Central memory CD4-positive, alpha-beta T cell (primary cell): ENCODE data around the gene UQCRHL.
A peak's percentile ranks its signal among the peaks of the same experiment; 100 is the strongest.
"Not testable (repeated sequence)": the region's sequence is repeated elsewhere in the genome, so short reads cannot be mapped to it uniquely, and the experiment has no call there.

Source experiments
- DNase-seq: peaks from one replicate; pipeline ENCODE4 v3.0.0; 2022

Gene UQCRHL

GRCh38 chr1:15835205-15835740 lies 27.8 kb upstream of the UQCRHL start:
- DNase-seq = no peak

DNA sequence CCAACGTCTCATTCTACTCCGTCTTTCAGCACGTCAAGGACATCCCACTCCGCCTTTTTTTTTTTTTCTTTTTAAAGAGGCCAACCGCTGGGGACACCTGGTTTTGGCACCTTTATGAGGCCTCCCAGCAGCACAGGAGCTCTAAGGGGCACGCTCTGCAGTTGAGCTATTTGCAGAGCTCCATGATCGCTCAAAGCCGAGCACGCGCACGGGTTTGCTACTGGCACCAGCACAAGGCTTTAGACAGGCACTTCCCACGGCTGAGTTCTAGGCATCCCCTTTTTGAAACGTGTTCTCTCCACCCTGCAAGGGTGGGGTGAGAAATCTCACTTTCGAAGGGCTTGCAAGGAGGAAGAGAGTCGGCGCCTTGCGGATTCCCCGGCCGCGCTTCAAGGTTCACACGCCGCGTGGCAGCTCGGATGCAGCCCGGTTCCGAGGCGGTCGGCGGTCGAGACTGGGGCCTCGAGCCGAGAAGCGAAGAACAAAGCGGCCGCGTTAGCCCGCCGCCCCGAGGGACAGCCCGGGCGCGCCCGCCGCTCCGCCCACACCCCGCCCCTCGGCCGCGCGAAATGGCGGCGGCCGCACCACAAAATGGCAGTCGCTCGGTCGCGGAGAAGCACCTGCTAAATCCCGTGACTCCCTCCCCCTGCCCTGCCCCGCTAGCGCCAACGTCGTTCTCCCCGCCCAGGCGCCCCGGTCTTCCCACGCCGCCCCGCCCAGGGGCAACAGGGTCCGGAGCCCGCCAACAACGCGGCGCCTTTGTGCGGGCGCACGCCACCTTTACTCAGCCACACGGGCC lies 27.2 kb upstream of the UQCRHL start:
- DNase-seq = peak; percentile 86

- no peak for DNase-seq
Measured at GRCh38 chr1:15833842-15834405, 26.5 kb upstream of the UQCRHL start.

- DNase-seq = peak; percentile 60
Measured at GRCh38 chr1:15833069-15833679, 25.7 kb upstream of the UQCRHL start.

DNA sequence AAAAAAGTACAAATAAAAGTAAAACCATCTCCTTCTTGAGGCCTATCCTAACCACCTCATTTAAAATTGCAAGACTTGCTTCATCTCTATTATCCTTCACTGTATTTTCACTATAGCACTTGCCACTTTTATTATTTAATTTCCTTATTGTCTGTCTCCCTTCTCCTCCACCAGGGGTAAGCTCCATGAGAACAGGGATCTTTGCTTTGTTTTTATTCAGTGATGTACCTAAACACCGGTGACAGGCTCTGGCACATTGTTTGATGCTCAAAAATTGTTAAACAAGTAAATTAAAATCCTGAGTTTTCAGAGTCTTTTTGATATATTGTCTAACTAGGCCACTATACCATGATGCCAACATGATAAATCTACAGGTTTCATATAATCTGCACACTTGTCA lies 22.8 kb upstream of the UQCRHL start:
- no peak for DNase-seq

GRCh38 chr1:15828931-15829330 lies 21.5 kb upstream of the UQCRHL start:
- not testable (repeated sequence) for DNase-seq

- not testable (repeated sequence) for DNase-seq
Measured at GRCh38 chr1:15827567-15827966, 20.1 kb upstream of the UQCRHL start.

DNA sequence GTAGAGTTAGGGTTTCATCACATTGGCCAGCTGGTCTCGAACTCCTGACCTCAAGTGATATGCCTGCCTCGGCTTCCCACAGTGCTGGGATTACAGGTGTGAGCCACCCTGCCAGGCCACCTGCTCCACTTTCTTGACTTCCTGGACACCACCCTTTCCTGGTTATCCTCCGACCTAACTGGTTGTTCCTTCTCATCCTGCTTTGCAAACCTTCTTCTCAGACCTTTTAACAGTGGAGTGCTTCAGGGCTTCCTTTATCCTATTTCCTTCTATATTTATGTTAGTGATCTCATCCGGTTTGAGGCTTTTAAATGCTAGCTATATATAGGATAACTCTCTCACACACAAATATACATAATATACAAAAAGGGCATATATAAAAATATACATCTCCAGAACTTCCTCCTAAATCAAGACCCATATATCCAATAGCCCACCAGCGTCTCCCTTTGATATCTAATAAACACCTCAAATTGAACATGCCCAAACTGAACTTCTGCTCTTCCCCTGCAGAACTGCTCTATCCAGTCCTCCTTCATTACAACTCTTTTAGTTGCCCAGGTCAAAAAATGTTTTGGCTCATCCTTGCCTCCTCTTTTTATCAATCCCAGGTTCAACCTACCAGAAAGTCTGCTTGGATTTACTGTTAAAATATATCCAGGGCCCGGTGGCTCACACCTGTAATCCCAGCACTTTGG lies 19.5 kb upstream of the UQCRHL start:
- DNase-seq = no peak

DNA sequence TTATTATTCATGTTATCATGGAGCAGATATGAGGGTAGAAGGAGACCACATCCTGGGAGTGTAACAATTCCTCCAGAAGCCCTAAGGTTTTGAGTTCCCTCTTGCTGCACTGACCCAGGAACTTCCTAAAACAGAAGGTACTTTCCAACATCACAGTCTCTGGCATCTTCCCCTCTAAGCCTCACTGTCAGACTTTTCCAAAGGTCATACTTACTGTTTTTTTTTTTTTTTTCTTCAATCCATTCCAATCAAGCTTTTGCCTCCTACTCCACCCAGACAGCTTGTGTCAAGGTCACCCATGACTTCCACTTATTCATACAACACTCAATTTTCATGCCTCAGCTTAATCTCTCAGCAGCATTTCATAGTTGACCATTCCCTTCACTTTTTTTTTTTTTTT lies 18.4 kb upstream of the UQCRHL start:
- DNase-seq = no peak

- DNase-seq = no peak
Measured at GRCh38 chr1:15820478-15820877, 13.0 kb upstream of the UQCRHL start.

GRCh38 chr1:15816674-15817073 lies 9.2 kb upstream of the UQCRHL start:
- DNase-seq = no peak

GRCh38 chr1:15810073-15810472 lies 2.6 kb upstream of the UQCRHL start:
- DNase-seq = no peak

DNA sequence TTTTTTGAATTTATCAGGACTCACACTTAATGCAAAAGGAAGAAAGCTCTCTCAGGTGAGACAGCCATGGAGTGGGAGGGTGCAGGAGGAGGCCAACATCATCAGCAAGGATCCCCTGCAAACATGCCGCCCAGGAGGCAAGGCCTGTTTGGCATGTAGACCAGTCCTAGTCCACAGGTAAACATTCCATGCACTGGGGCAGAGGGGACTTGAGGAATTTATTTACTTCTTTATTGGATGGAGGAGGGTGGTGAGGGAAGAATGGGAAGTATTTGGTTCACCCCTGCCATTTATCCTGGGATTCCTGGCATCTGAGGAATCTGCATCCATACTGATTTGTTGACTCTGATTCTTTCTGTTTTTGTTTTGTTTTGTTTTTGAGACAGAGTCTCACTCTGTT lies 1.5 kb upstream of the UQCRHL start:
- DNase-seq = no peak

GRCh38 chr1:15807121-15807520 lies 328 bp downstream of the UQCRHL start:
- no peak for DNase-seq

- no peak for DNase-seq
Measured at GRCh38 chr1:15804060-15804459, 3.4 kb downstream of the UQCRHL start.

GRCh38 chr1:15803380-15803779 lies 4.1 kb downstream of the UQCRHL start:
- no peak for DNase-seq

DNA sequence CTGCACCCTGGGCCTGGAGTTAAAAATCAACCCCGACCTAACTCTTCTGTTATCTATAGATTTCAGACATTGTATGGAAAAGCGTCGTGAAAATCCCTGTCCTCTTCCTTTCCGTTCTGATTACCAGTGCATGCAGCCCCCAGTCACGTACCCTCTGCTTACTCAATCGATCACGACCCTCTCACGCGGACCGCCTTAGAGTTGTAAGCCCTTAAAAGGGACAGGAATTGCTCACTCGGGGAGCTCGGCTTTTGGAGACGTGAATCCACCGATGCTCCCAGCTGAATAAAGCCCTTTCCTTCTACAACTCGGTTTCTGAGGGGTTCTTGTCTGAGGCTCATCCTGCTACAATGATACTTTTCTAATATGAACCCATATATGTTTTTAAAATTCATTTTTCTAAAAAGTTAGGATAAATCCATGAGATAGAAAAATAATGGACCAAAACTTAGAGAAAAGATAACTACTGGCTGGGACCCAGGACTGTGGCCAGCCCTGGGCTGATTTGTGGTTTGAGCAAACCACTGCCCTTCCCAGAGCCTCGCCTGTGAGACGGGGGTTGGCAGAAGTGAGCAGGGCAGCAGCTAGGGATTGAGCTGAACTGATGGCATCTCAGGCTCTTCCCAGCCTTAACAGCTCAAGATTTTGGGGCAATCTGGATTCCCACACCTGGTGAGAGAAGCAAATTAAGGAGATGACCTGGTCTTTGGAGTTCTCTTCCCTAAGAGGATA lies 5.0 kb downstream of the UQCRHL start:
- DNase-seq = no peak

DNA sequence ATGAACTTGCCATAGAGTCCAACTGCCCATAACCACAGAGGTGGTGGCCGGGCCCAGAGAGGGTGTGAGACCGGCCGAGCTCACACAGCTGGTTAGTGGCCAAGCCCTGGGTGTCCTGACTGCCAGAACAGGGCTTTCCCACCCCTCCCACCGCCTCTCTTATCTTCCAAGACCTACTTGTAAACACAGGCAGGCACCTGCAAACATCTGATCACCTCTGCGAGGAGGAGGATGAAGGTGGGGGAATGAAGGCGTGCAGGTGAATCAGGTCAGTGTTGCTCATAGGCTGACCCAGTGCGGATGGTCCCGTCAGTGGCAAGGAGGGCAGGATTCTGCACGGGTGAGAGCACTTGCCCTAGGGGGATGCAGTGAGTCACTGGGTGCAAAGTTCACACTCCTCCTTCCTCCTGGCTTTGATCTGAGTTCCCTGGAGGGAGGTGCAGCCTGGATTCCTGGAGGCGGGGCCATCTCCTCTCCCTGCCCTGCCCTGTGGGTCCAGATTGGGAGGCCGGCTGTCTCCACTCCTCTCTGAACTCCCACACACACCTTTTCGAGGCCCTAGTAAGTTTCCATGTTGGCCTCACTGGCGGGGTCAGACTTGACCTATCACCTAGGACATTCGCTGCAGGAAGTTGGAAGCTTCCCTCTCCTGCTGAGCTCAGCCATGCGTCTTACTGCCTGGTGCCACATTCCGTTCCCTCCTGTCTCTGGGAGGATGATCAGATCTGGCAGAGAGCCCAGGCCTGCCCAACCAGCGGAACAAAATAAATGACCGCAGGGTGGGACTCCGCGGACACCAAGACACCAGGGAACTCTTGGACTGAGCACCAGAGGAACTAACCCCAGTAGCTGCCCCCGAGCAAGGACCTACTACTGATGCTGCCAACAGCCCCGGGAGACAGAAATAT lies 7.3 kb downstream of the UQCRHL start:
- DNase-seq = no peak

GRCh38 chr1:15799004-15799867 lies 8.2 kb downstream of the UQCRHL start:
- no peak for DNase-seq

GRCh38 chr1:15797614-15798390 lies 9.6 kb downstream of the UQCRHL start:
- DNase-seq = no peak
